CD4-positive, alpha-beta T cell (primary cell): ENCODE measurements around the gene D2HGDH. TPM values are rescaled to one million over a fixed set of nuclear protein-coding genes. Genes with fewer than 3 reads are reported as not detected.

Experiments used
- ATAC-seq: fragments of 200-7000 bp; cut with Tn5 transposase; one replicate; pipeline ENCODE4 v1.10.0; 2022; ENCODE audit warnings: mild to moderate bottlenecking; ENCODE audit not compliant: poor library complexity
- CTCF ChIA-PET: fragments of 350-600 bp; sonication (Branson Sonifier 250); formaldehyde crosslinking; loops from one replicate; lab custom pipeline; 2021; ENCODE audit warnings: antibody characterized with exemption, inconsistent platforms; lab: Charles Lee
- POLR2A ChIA-PET: fragments of 350-600 bp; sonication (Branson Sonifier 250); formaldehyde crosslinking; loops from one replicate; lab custom pipeline; 2021; ENCODE audit warnings: antibody characterized with exemption, inconsistent platforms; lab: Charles Lee
- DNase-seq, 14 experiments: peaks; one replicate each; pipeline ENCODE4 v3.0.0-alpha.2; 2013 to 2020; ENCODE audit warnings: mixed read lengths in 2 of 14
- H3K27ac ChIP-seq, 2 donors: one replicate each; pipeline versions ENCODE4 v1.5.1 to v1.7.0; 2013; ENCODE audit warnings: low read length in 2 of 2, low read depth in 1 of 2, mild to moderate bottlenecking in 1 of 2
- H3K27me3 ChIP-seq, 2 experiments: 1 replicate in 1 of 2; 2 replicates in 1 of 2; pipeline versions ENCODE4 v1.6.1 to v1.7.0; 2013; ENCODE audit warnings: low read length in 2 of 2, control low read depth in 1 of 2, mild to moderate bottlenecking in 1 of 2, moderate library complexity in 1 of 2; ENCODE audit not compliant: insufficient read depth in 2 of 2, control insufficient read depth in 1 of 2
- H3K36me3 ChIP-seq: one replicate; pipeline ENCODE4 v1.6.1; 2013; ENCODE audit warnings: low read length, control low read depth; ENCODE audit not compliant: insufficient read depth
- H3K4me1 ChIP-seq: one replicate; pipeline ENCODE4 v1.6.1; 2013; ENCODE audit warnings: low read length, control low read depth; ENCODE audit not compliant: insufficient read depth
- H3K4me3 ChIP-seq: one replicate; pipeline ENCODE4 v1.5.1; 2013; ENCODE audit warnings: mild to moderate bottlenecking, low read length, moderate library complexity
- H3K9me3 ChIP-seq, 2 experiments: 1 replicate in 1 of 2; 2 replicates in 1 of 2; pipeline versions ENCODE4 v1.6.1 to v1.7.0; 2013; ENCODE audit warnings: low read length in 2 of 2, mild to moderate bottlenecking in 2 of 2, control low read depth in 1 of 2, moderate library complexity in 1 of 2; ENCODE audit not compliant: control insufficient read depth in 1 of 2, insufficient read depth in 1 of 2
- H3K27ac Mint-ChIP-seq: one replicate; pipeline ENCODE4 v1.8.0; 2020; ENCODE audit warnings: mixed read lengths
- H3K27me3 Mint-ChIP-seq: one replicate; pipeline ENCODE4 v1.8.0; 2021; ENCODE audit warnings: mixed read lengths
- H3K36me3 Mint-ChIP-seq: one replicate; pipeline ENCODE4 v1.8.0; 2021; ENCODE audit warnings: low read depth, mixed read lengths
- H3K4me1 Mint-ChIP-seq: one replicate; pipeline ENCODE4 v1.8.0; 2021; ENCODE audit warnings: low read depth, mixed read lengths
- H3K4me3 Mint-ChIP-seq: one replicate; pipeline ENCODE4 v1.8.0; 2020; ENCODE audit warnings: mild to moderate bottlenecking, mixed read lengths
- H3K9me3 Mint-ChIP-seq: one replicate; pipeline ENCODE4 v1.8.0; 2020; ENCODE audit warnings: mixed read lengths
- CTCF ChIP-seq: fragments of 200-600 bp; IDR thresholded peaks from one replicate; pipeline ENCODE4 v1.8.0; 2022; ENCODE audit warnings: antibody characterized with exemption, mild to moderate bottlenecking
- intact Hi-C, 2 experiments: fragments of 100-400 bp; cut with DNase I in 1 of 2; cut with micrococcal nuclease in 1 of 2; formaldehyde crosslinking; loops; one replicate each; pipeline versions ENCODE4 v1.15.1 to v1.9.0; 2023 to 2025; cut with DNase I, micrococcal nuclease
- total RNA-seq, 174 experiments: library from RNA in 2 of 174; stranded (reverse) in 2 of 174; gene quantifications; one replicate each; pipeline ENCODE4 v1.2.3 and lab custom pipeline; 2021 to 2026

The D2HGDH gene
- total RNA-seq, 2 experiments from 2014 or later, result 27.6 to 30.6 TPM

- ChIA-PET CTCF (no interaction called here), POLR2A (interaction anchor here (0.7 kb wide), 1 partner anchor 129 kb away, joined by 3 read pairs; no protein-coding TSS in a partner anchor)
- H3K27me3 ChIP-seq, result no peaks in the 10 kb centered on the region
- Mint-ChIP-seq H3K27me3 (no peaks in the 10 kb centered on the region), H3K9me3 (no peaks in the 10 kb centered on the region), H3K4me1 (no peaks in the 10 kb centered on the region), H3K27ac (no peak overlapping the region), H3K4me3 (no peak overlapping the region), H3K36me3 (peaks cover 49% of the 10 kb centered on the region)
- peak; percentile 43 for ATAC-seq
- no peak for TF ChIP-seq CTCF
- peaks cover 0 to 20% of the 10 kb centered on the region in 2 experiments for H3K9me3 ChIP-seq
- DNase-seq, result peak in 4 of 14 experiments; percentile 34 to 56 (median 38)
- H3K4me1 ChIP-seq, result no peaks in the 10 kb centered on the region
- no peak overlapping the region for H3K27ac ChIP-seq
- H3K36me3 ChIP-seq, result peaks cover 42% of the 10 kb centered on the region
- intact Hi-C loops, result no loop called here
- no peak overlapping the region for H3K4me3 ChIP-seq
Measured at GRCh38 chr2:241724259-241724974, 10.0 kb upstream of the D2HGDH start.

GRCh38 chr2:241724975-241725870 is 9.2 kb upstream of the D2HGDH start:
- H3K36me3 Mint-ChIP-seq, result peaks cover 42% of the 10 kb centered on the region
- H3K9me3 Mint-ChIP-seq, result no peaks in the 10 kb centered on the region
- H3K4me3 ChIP-seq, result no peak overlapping the region
- no peak overlapping the region for H3K27ac ChIP-seq
- intact Hi-C loops, result no loop called here
- H3K27me3 ChIP-seq, result no peaks in the 10 kb centered on the region
- no peak overlapping the region for H3K27ac Mint-ChIP-seq
- no peaks in the 10 kb centered on the region for H3K4me1 Mint-ChIP-seq
- H3K4me1 ChIP-seq, result no peaks in the 10 kb centered on the region
- no peaks in the 10 kb centered on the region for H3K27me3 Mint-ChIP-seq
- DNase-seq, result no peak
- CTCF ChIA-PET, result no interaction called here
- POLR2A ChIA-PET, result interaction anchor here (0.7 kb wide), 1 partner anchor 130 kb away, joined by 3 read pairs; no protein-coding TSS in a partner anchor
- no peak for ATAC-seq
- peaks cover 34% of the 10 kb centered on the region for H3K36me3 ChIP-seq
- TF ChIP-seq CTCF, result no peak
- peaks cover 0 to 20% of the 10 kb centered on the region in 2 experiments for H3K9me3 ChIP-seq
- H3K4me3 Mint-ChIP-seq, result no peak overlapping the region

- Mint-ChIP-seq H3K27ac (no peak overlapping the region), H3K4me3 (no peak overlapping the region), H3K9me3 (no peaks in the 10 kb centered on the region), H3K4me1 (no peaks in the 10 kb centered on the region), H3K36me3 (peaks cover 33% of the 10 kb centered on the region), H3K27me3 (no peaks in the 10 kb centered on the region)
- H3K4me1 ChIP-seq, result peaks cover 6% of the 10 kb centered on the region
- H3K27me3 ChIP-seq, result no peaks in the 10 kb centered on the region
- TF ChIP-seq CTCF, result no peak
- DNase-seq, result no peak
- H3K36me3 ChIP-seq, result peaks cover 22% of the 10 kb centered on the region
- POLR2A ChIA-PET, result interaction anchor here (0.6 kb wide), 1 partner anchor 34 kb away, joined by 3 read pairs; no protein-coding TSS in a partner anchor
- intact Hi-C loops, result no loop called here
- no peak overlapping the region for H3K4me3 ChIP-seq
- H3K27ac ChIP-seq, result no peak overlapping the region
- peaks cover 0 to 20% of the 10 kb centered on the region in 2 experiments for H3K9me3 ChIP-seq
- CTCF ChIA-PET, result no interaction called here
- ATAC-seq, result no peak
Measured at GRCh38 chr2:241726459-241726858, 8.0 kb upstream of the D2HGDH start.
